GM18907 (cell line): ENCODE data around the gene TEAD4.

Experiments used
- ATAC-seq: cut with Tn5 transposase; IDR thresholded peaks from one replicate; pipeline ENCODE4 v1.9.1; 2021; ENCODE audit warnings: mild to moderate bottlenecking, moderate library complexity; ENCODE audit not compliant: unreplicated experiment

Gene TEAD4

GRCh38 chr12:2960390-2960956, 1.3 kb downstream of the TEAD4 start:
- ATAC-seq: no peak

GRCh38 chr12:2960996-2961616, 1.9 kb downstream of the TEAD4 start:
- no peak for ATAC-seq

- ATAC-seq: no peak
Observed at GRCh38 chr12:2961705-2962104, 2.5 kb downstream of the TEAD4 start.

- ATAC-seq: no peak
Observed at GRCh38 chr12:2963154-2963759, 4.1 kb downstream of the TEAD4 start.

- no peak for ATAC-seq
Observed at GRCh38 chr12:2963760-2964292, 4.6 kb downstream of the TEAD4 start.

- no peak for ATAC-seq
Observed at GRCh38 chr12:2967651-2968050, 8.5 kb downstream of the TEAD4 start.

GRCh38 chr12:2970744-2971143, 11.5 kb downstream of the TEAD4 start:
- no peak for ATAC-seq

- no peak for ATAC-seq
Observed at GRCh38 chr12:2973566-2973965, 14.4 kb downstream of the TEAD4 start.

- ATAC-seq: no peak
Observed at GRCh38 chr12:2974560-2974971, 15.4 kb downstream of the TEAD4 start.

GRCh38 chr12:2976581-2976996, 17.4 kb downstream of the TEAD4 start:
- no peak for ATAC-seq

- no peak for ATAC-seq
Observed at GRCh38 chr12:2977776-2978175, 18.6 kb downstream of the TEAD4 start.

GRCh38 chr12:2979806-2980205, 20.6 kb downstream of the TEAD4 start:
- ATAC-seq: no peak

- no peak for ATAC-seq
Observed at GRCh38 chr12:2980630-2981029, 21.4 kb downstream of the TEAD4 start.

GRCh38 chr12:2982361-2982760, 23.2 kb downstream of the TEAD4 start:
- ATAC-seq: no peak

- ATAC-seq: no peak
Observed at GRCh38 chr12:2984249-2984648, 25.1 kb downstream of the TEAD4 start.

GRCh38 chr12:2984698-2985097, 25.5 kb downstream of the TEAD4 start:
- no peak for ATAC-seq

GRCh38 chr12:2986876-2987275, 27.7 kb downstream of the TEAD4 start:
- ATAC-seq: no peak

- no peak for ATAC-seq
Observed at GRCh38 chr12:2988494-2988893, 29.3 kb downstream of the TEAD4 start.

GRCh38 chr12:2992724-2993123, 33.5 kb downstream of the TEAD4 start:
- no peak for ATAC-seq

GRCh38 chr12:2997989-2998670, 38.9 kb downstream of the TEAD4 start:
- ATAC-seq: no peak

- no peak for ATAC-seq
Observed at GRCh38 chr12:2998789-2999264, 39.6 kb downstream of the TEAD4 start.
